Keratinocyte (primary cell): ENCODE measurements around the gene ZNF396. TPM values are rescaled to one million over a fixed set of nuclear protein-coding genes. Genes with fewer than 3 reads are reported as not detected.

Experiments
- DNase-seq: peaks from one replicate; pipeline ENCODE4 v3.0.0-alpha.2; 2011; ENCODE audit warnings: low read depth, missing footprints, low spot score
- FAIRE-seq: peaks from 2 replicates; lab custom pipeline; 2011; peaks lifted over from hg19 to GRCh38; lab: Jason Lieb, UNC
- H2AFZ ChIP-seq: 2 replicates; pipeline ENCODE4 v1.6.0; 2012; ENCODE audit warnings: low read length, control low read depth, inconsistent platforms; ENCODE audit not compliant: control insufficient read depth
- H3K27ac ChIP-seq: 2 replicates; pipeline ENCODE4 v1.5.1; 2011; ENCODE audit warnings: low read length; ENCODE audit not compliant: control insufficient read depth, insufficient read depth
- H3K27me3 ChIP-seq: 3 replicates; pipeline ENCODE4 v1.6.0; 2011; ENCODE audit warnings: low read length; ENCODE audit not compliant: control insufficient read depth, insufficient read depth; ENCODE audit errors: extremely low read depth
- H3K36me3 ChIP-seq, 2 experiments: 2 replicates in 1 of 2; 3 replicates in 1 of 2; pipeline ENCODE4 v1.5.1; 2011; ENCODE audit warnings: low read length in 2 of 2, mild to moderate bottlenecking in 1 of 2; ENCODE audit not compliant: control insufficient read depth in 2 of 2, insufficient read depth in 2 of 2; ENCODE audit errors: extremely low read depth in 1 of 2
- H3K4me1 ChIP-seq: 3 replicates; pipeline ENCODE4 v1.5.1; 2011; ENCODE audit warnings: low read length; ENCODE audit not compliant: control insufficient read depth, insufficient read depth; ENCODE audit errors: extremely low read depth
- H3K4me2 ChIP-seq: 3 replicates; pipeline ENCODE4 v1.6.0; 2011; ENCODE audit warnings: low read depth, low read length; ENCODE audit not compliant: control insufficient read depth, insufficient read depth; ENCODE audit errors: extremely low read depth
- H3K4me3 ChIP-seq, 3 experiments: fragments of 200-600 bp in 1 of 3; sonication (generic) in 1 of 3; 2 replicates in 2 of 3; 3 replicates in 1 of 3; pipeline ENCODE4 v1.5.1; 2011 to 2016; ENCODE audit warnings: low read length in 3 of 3, mild to moderate bottlenecking in 3 of 3, control low read depth in 2 of 3, inconsistent platforms in 1 of 3, low read depth in 1 of 3, mixed read lengths in 1 of 3, mixed run types in 1 of 3, moderate library complexity in 1 of 3; ENCODE audit not compliant: control insufficient read depth in 2 of 3, insufficient read depth in 2 of 3; ENCODE audit errors: extremely low read depth in 1 of 3
- H3K79me2 ChIP-seq: 2 replicates; pipeline ENCODE4 v1.6.0; 2012; ENCODE audit warnings: low read length; ENCODE audit not compliant: control insufficient read depth, insufficient read depth
- H3K9ac ChIP-seq: 3 replicates; pipeline ENCODE4 v1.6.0; 2011; ENCODE audit warnings: low read length; ENCODE audit not compliant: control insufficient read depth, insufficient read depth; ENCODE audit errors: extremely low read depth
- H3K9me1 ChIP-seq: 3 replicates; pipeline ENCODE4 v1.6.0; 2011; ENCODE audit warnings: low read length; ENCODE audit not compliant: control insufficient read depth, insufficient read depth; ENCODE audit errors: extremely low read depth
- H3K9me3 ChIP-seq: 2 replicates; pipeline ENCODE4 v1.5.1; 2012; ENCODE audit warnings: low read depth, low read length; ENCODE audit not compliant: control insufficient read depth
- H4K20me1 ChIP-seq: 3 replicates; pipeline ENCODE4 v1.6.0; 2011; ENCODE audit warnings: low read length; ENCODE audit not compliant: control insufficient read depth, insufficient read depth; ENCODE audit errors: extremely low read depth
- CTCF ChIP-seq, 3 experiments: IDR thresholded peaks in 1 of 3; conservative IDR thresholded peaks in 1 of 3; optimal IDR thresholded peaks in 1 of 3; 2 replicates in 2 of 3; 3 replicates in 1 of 3; pipeline versions ENCODE3 to v1.5.1; 2011; ENCODE audit warnings: low read length in 3 of 3, mild to moderate bottlenecking in 3 of 3, moderate library complexity in 2 of 3, control low read depth in 1 of 3, inconsistent platforms in 1 of 3; ENCODE audit not compliant: insufficient read depth in 2 of 3; ENCODE audit errors: extremely low read depth in 1 of 3
- EZH2 ChIP-seq: IDR thresholded peaks from one replicate; pipeline ENCODE4 v1.6.1; 2012; ENCODE audit warnings: inconsistent platforms, mild to moderate bottlenecking, low read length, moderate library complexity
- dilution Hi-C: fragments of 300-500 bp; cut with MboI; formaldehyde crosslinking; loops from one replicate; pipeline ENCODE4 v1.7.0; 2020; ENCODE audit warnings: low sequenced_read_pairs; ENCODE audit not compliant: extremely low pct_ligation_motif_present
- polyA plus RNA-seq, 5 experiments: library from polyadenylated mRNA; depleted of rRNA in 3 of 5; stranded (reverse) in 3 of 5; stranded (forward) in 1 of 5; unstranded in 1 of 5; fragments of >200 nt; gene quantifications; 1 replicate in 1 of 5; 2 replicates in 3 of 5; 3 replicates in 1 of 5; pipeline versions ENCODE4 v1.2.1 to v1.2.3, GENCODE V29; 2011 to 2012; ENCODE audit warnings: missing spikeins in 2 of 5, low read depth in 1 of 5, low replicate concordance in 1 of 5

Gene ZNF396
- polyA plus RNA-seq, 1 donor (not counting 4 experiments of a cell fraction or from before 2014, with no cell fraction given) = 0.49 TPM

GRCh38 chr18:35393716-35394115 is 16.6 kb upstream of the ZNF396 start:
- dilution Hi-C loops = no loop called here
- Histone ChIP-seq H3K36me3 (no peaks in the 10 kb centered on the region), H3K4me2 (no peak overlapping the region), H3K9me1 (no peaks in the 10 kb centered on the region), H3K27me3 (no peaks in the 10 kb centered on the region), H2AFZ (no peak overlapping the region), H3K9ac (no peak overlapping the region), H4K20me1 (no peaks in the 10 kb centered on the region), H3K79me2 (no peaks in the 10 kb centered on the region), H3K9me3 (no peaks in the 10 kb centered on the region), H3K27ac (no peak overlapping the region), H3K4me3 (no peak overlapping the region), H3K4me1 (no peaks in the 10 kb centered on the region)
- FAIRE-seq (no peak), DNase-seq (no peak)
- TF ChIP-seq EZH2 = no peak

GRCh38 chr18:35392375-35392774 is 15.2 kb upstream of the ZNF396 start:
- H3K27me3 ChIP-seq = no peaks in the 10 kb centered on the region

More at GRCh38 chr18:35392375-35392774, 15.2 kb upstream of the ZNF396 start:
- no peaks in the 10 kb centered on the region for H3K9me3 ChIP-seq
- no peak overlapping the region for H3K9ac ChIP-seq
- H4K20me1 ChIP-seq = no peaks in the 10 kb centered on the region
- H2AFZ ChIP-seq = no peak overlapping the region
- no peaks in the 10 kb centered on the region for H3K9me1 ChIP-seq
- no peak overlapping the region for H3K4me3 ChIP-seq
- no peak for FAIRE-seq
- DNase-seq = no peak
- H3K36me3 ChIP-seq = no peaks in the 10 kb centered on the region
- no peaks in the 10 kb centered on the region for H3K79me2 ChIP-seq
- H3K27ac ChIP-seq = no peak overlapping the region
- no peak for TF ChIP-seq EZH2
- no peak for TF ChIP-seq CTCF (optimal IDR thresholded peaks at IDR 0.05 in 1 of 3, IDR thresholded peaks at IDR 0.05 in 1 of 3, conservative IDR thresholded peaks at IDR 0.05 in 1 of 3; ENCODE audit: extremely low read depth in 1 of 3, insufficient read depth in 2 of 3, low read length in 3 of 3)
- dilution Hi-C loops = no loop called here
- H3K4me2 ChIP-seq = no peak overlapping the region
- no peaks in the 10 kb centered on the region for H3K4me1 ChIP-seq
